NCI-H128 (cell line): ENCODE results near the gene ANO6.

Source experiments
- DNase-seq: peaks from one replicate; lab custom pipeline; 2025; ENCODE audit not compliant: unreplicated experiment; lab: John Stamatoyannopoulos, UW

ANO6 gene

GRCh38 chr12:45213107-45213506 is 2.8 kb upstream of the ANO6 start:
- no peak for DNase-seq

- DNase-seq: no peak
These were observed 1.8 kb upstream of the ANO6 start for GRCh38 chr12:45214071-45214470.

GRCh38 chr12:45214749-45215418 is 1.0 kb upstream of the ANO6 start:
- DNase-seq: no peak

- DNase-seq: no peak
These were observed 511 bp downstream of the ANO6 start for GRCh38 chr12:45216230-45216982.

- no peak for DNase-seq
These were observed 1.1 kb downstream of the ANO6 start for GRCh38 chr12:45216983-45217485.

GRCh38 chr12:45217846-45218245 is 2.0 kb downstream of the ANO6 start:
- no peak for DNase-seq

- no peak for DNase-seq
These were observed 3.7 kb downstream of the ANO6 start for GRCh38 chr12:45219621-45220020.

- no peak for DNase-seq
These were observed 4.6 kb downstream of the ANO6 start for GRCh38 chr12:45220363-45220931.

GRCh38 chr12:45220969-45221368 is 5.1 kb downstream of the ANO6 start:
- no peak for DNase-seq

- no peak for DNase-seq
These were observed 8.0 kb downstream of the ANO6 start for GRCh38 chr12:45223868-45224267.

- DNase-seq: no peak
These were observed 8.4 kb downstream of the ANO6 start for GRCh38 chr12:45224311-45224710.

- no peak for DNase-seq
These were observed 10.1 kb downstream of the ANO6 start for GRCh38 chr12:45226021-45226420.

GRCh38 chr12:45227316-45228067 is 11.6 kb downstream of the ANO6 start:
- no peak for DNase-seq

GRCh38 chr12:45231515-45232145 is 15.7 kb downstream of the ANO6 start:
- DNase-seq: no peak

GRCh38 chr12:45232146-45232755 is 16.4 kb downstream of the ANO6 start:
- no peak for DNase-seq

GRCh38 chr12:45232756-45233372 is 17.0 kb downstream of the ANO6 start:
- no peak for DNase-seq

- DNase-seq: no peak
These were observed 18.4 kb downstream of the ANO6 start for GRCh38 chr12:45234139-45234865.

- no peak for DNase-seq
These were observed 19.5 kb downstream of the ANO6 start for GRCh38 chr12:45235087-45236025.
